GM18507 (cell line): ENCODE measurements around the gene C1QTNF6.

Experiments
- DNase-seq: peaks from one replicate; pipeline ENCODE4 v3.0.0; 2011; ENCODE audit warnings: low read depth; ENCODE audit not compliant: insufficient read length; ENCODE audit errors: extremely low spot score
- FAIRE-seq: peaks from 2 replicates; lab custom pipeline; 2011; peaks lifted over from hg19 to GRCh38; lab: Jason Lieb, UNC

Gene C1QTNF6

GRCh38 chr22:37196539-37197450 lies 8.7 kb upstream of the C1QTNF6 start:
- DNase-seq, result no peak
- no peak for FAIRE-seq

DNA sequence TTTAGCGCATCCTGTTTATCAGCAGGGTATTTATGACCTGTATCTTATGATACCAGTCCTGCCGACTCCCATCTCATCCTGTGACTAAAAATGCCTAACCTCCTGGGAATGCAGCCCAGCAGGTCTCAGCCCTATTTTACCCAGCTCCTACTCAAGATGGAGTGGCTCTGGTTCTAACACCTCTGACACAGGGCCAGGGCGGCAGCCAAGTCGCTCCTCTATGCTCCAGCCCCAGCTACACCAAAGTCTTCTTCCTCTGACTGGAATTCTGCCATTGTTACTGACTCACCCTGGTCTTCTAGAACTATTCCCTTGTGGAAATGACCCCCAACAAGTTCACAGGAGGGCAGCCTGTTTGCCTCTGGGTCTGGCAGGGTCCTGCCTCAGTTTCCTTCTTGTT lies 7.9 kb upstream of the C1QTNF6 start:
- FAIRE-seq, result no peak
- DNase-seq, result no peak

GRCh38 chr22:37194750-37195149 lies 6.7 kb upstream of the C1QTNF6 start:
- FAIRE-seq, result no peak
- no peak for DNase-seq

- DNase-seq (no peak), FAIRE-seq (peak; percentile 83)
Observed at GRCh38 chr22:37193629-37194191, 5.7 kb upstream of the C1QTNF6 start.

GRCh38 chr22:37192741-37193140 lies 4.7 kb upstream of the C1QTNF6 start:
- FAIRE-seq, result no peak
- no peak for DNase-seq

- FAIRE-seq (no peak), DNase-seq (no peak)
Observed at GRCh38 chr22:37192204-37192603, 4.2 kb upstream of the C1QTNF6 start.

DNA sequence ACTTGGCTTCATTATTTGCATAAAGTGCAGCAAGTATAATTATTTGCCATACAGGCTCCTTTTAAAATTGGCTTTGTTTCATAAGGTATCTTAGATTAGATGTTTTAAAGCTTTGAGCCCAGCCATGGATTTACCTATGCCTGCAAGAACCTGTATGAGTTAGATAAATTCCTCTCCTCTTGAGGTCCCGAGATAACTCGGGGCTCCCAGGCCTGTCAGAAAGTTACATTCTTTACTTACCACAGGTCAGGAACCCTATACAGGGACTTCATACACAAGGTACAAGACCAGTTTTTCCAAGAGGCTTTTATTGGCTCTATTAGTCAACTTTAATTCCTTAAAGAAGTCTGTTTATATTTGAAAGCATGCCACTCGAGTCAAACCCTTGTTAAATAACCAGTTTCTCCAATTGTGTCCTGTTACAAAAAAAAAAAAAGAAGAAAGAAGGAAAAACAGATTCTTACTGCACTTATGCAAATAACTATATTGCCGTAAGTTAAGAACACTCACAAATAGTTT lies 2.3 kb upstream of the C1QTNF6 start:
- DNase-seq (no peak), FAIRE-seq (no peak)

GRCh38 chr22:37188901-37189466 lies 937 bp upstream of the C1QTNF6 start:
- DNase-seq (no peak), FAIRE-seq (no peak)

DNA sequence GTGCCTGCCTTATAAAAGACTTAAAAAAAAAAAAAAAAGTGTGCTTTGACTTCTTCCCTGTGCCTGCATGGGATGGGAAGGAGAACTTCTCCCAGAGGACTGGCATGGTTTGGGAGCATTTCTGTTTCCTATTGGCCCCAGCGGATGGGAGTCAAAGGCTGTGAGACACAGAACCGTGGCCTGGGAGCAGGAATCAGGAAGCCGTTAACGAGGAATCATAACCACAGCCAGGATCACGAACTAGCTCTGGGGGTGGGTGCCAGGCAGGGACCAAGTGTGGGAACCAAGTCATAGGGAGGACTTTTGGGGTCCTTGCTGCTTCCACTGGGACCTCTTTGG lies 526 bp downstream of the C1QTNF6 start:
- DNase-seq (no peak), FAIRE-seq (no peak)

DNA sequence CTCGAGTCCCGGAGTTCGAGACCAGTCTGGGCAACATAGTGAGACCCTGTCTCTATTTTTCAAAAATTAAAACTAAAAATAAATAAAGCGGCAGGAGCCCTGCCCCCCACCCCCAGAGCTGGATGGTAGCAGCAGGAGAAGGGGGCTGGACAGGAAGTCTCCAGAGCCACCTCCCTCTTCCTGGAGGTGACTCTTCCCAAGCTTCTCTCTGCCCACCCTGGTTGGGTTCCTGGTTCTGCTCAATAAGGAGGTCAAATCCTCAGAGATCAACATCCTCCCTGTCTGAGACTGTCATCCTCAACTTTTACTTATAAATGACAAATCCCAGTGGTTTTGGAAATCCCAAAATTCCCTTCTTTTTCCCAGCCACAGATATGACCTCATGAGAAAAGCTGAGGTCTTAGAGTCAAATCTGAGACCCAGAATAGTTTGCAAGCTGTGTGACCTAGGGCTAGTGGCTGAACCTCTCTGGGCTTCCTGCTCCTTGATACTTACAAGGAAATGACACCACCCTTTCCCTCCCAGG lies 987 bp downstream of the C1QTNF6 start:
- no peak for FAIRE-seq
- DNase-seq, result no peak

DNA sequence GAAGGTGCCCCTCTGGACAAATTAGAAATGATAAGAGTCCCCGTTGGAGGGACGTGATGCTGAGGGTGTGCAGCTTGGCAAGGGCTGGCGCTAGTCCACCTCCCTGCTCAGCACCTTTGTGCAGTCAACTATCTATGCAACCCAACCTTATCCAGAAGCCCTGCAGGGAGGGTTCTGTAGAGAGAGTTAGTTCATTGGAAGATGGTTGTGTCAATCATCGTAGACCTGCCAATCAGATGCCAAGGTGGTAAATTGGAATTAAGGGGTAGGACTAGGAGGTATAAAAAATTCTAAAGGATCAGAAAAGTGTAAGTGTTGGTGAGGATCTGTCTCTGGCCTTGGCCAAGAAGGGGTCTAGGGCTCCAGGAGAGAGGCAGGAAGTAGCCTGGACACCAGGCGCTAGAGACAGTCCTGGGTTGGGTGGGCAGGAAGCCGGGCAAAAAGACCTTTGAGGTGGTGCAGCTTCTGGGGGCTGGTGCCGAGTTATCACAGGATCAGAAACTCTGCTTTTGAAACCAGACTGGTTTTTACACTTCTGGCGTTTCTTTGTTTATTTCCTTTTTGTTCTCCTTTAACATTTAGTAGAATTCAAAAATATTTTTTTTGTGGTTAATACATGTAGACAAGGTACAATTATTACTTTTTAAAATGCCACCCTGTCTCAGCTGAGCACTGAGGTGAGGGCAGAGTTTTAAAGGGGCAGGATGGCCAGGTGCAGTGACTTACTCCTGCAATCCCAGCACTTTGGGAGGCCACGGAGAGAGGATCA lies 1.6 kb downstream of the C1QTNF6 start:
- peak; percentile 83 for FAIRE-seq
- DNase-seq, result no peak

DNA sequence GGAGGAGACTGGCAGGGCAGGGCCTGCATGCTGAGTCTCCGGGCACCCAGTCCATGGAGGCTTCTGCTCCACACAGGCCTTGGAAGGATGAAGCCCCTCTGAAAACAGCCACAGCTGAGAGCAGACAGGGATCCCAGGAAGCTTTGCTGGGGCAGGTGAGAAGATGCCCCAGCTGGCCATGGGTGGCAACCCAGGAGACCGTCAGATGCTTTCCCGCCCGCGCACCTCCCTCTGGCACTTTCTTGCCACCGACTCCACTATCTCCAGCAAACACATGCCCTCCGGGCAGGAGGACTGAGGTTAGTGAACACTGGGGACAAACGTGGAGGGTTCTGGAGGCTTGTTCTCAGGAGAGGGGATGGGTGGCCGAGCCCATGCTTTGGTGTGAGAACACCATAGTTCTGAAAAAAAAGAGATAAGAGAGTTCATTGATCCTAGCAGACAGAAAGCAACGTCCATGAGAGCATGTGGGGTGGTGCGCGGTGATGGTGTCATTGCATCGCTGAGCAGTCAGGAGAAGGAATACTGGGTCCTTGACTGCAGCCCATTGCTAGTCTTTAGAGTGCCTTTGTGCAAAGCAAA lies 2.3 kb downstream of the C1QTNF6 start:
- no peak for DNase-seq
- FAIRE-seq, result no peak

- FAIRE-seq (no peak), DNase-seq (no peak)
Observed at GRCh38 chr22:37184816-37185541, 3.1 kb downstream of the C1QTNF6 start.

GRCh38 chr22:37184380-37184755 lies 3.7 kb downstream of the C1QTNF6 start:
- no peak for FAIRE-seq
- no peak for DNase-seq

GRCh38 chr22:37183432-37184379 lies 4.3 kb downstream of the C1QTNF6 start:
- FAIRE-seq, result no peak
- no peak for DNase-seq

DNA sequence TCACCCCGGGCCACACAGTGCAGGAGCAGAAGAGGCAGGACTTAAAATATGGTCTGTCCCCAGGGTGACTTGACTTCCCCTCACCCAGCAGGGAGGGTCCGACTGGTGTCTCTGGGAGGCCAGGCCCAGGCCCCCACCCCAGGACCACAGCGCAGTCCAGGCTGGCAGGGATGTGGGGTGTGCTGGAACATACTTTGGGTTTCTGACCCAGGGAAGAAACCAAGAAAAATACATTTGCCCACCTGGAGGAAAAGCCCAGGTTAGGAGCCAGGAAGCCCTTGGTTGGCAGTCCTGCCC lies 5.2 kb downstream of the C1QTNF6 start:
- no peak for FAIRE-seq

DNA sequence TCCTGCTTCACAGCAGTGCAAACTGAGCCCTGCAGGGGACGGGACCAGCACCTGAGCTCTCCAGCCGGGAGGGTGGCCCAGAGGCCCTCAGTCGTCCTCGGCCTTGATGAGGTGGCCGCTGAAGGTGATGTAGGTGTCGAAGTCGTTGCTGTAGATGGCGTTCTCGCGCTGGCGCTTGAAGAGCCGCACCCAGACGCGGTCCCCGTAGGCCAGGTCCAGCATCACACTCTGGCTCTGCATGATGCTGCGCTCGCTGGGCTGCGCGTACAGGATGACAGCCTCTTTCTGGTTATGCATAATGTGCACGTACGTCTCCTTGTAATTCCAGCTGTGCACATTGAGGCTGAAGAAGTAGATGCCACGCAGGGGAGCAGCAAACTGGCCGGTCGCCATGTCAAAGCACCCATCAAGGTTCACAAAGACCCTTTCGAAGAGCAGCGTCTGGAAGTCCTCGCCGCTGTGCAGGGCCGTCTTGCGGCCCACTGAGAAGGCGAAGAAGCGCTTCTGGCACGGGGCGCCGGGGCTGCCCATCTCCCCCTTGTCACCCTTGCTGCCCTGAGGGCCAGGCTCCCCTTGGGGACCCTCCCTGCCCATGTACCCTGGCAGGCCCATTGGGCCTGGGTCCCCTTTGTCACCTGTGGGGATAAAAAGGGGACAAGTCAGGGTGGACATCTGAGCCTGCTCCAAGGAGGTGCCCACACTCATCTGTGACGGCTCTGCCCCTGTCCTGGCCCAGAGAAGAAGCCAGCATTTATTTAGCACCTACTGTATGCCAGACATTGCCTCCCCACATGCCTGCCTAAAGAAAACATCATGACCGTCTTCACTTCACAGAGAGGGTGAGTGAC lies 5.7 kb downstream of the C1QTNF6 start:
- DNase-seq (no peak), FAIRE-seq (no peak)

More for the DNA sequence above, 5.2 kb downstream of the C1QTNF6 start:
- DNase-seq, result no peak
